CD4-positive, alpha-beta T cell treated with Interleukin-12 subunit alpha and Interleukin-12 subunit beta, for 1 hour (primary cell): ENCODE results near the gene FREM1.
"Not testable (repeated sequence)": the region's sequence is repeated elsewhere in the genome, so short reads cannot be mapped to it uniquely, and the experiment has no call there.

Source experiments
- DNase-seq: peaks from one replicate; pipeline ENCODE4 v3.0.0-alpha.2; 2020

FREM1 gene

GRCh38 chr9:14909961-14910805 is at the start of gene FREM1:
TSS of gene FREM1 (minus strand) at chr9:14910428. CDS start at chr9:14868977, 41,451 bp downstream.
- DNase-seq, result no peak

- no peak for DNase-seq
These were observed 48.8 kb upstream of the FREM1 start for GRCh38 chr9:14958989-14959388.

GRCh38 chr9:14957109-14957508 is 46.9 kb upstream of the FREM1 start:
- DNase-seq, result no peak

- DNase-seq, result no peak
These were observed 46.0 kb upstream of the FREM1 start for GRCh38 chr9:14956208-14956607.

- no peak for DNase-seq
These were observed 35.1 kb upstream of the FREM1 start for GRCh38 chr9:14945351-14945750.

- no peak for DNase-seq
These were observed 31.5 kb upstream of the FREM1 start for GRCh38 chr9:14941501-14942405.

- no peak for DNase-seq
These were observed 29.1 kb upstream of the FREM1 start for GRCh38 chr9:14939378-14939777.

- DNase-seq, result no peak
These were observed 27.0 kb upstream of the FREM1 start for GRCh38 chr9:14937216-14937615.

- DNase-seq, result no peak
These were observed 26.3 kb upstream of the FREM1 start for GRCh38 chr9:14936491-14936890.

- DNase-seq, result no peak
These were observed 25.7 kb upstream of the FREM1 start for GRCh38 chr9:14935964-14936363.

- DNase-seq, result no peak
These were observed 25.0 kb upstream of the FREM1 start for GRCh38 chr9:14935106-14935751.

GRCh38 chr9:14932641-14933040 is 22.4 kb upstream of the FREM1 start:
- DNase-seq, result no peak

GRCh38 chr9:14932231-14932630 is 22.0 kb upstream of the FREM1 start:
- no peak for DNase-seq

GRCh38 chr9:14926941-14927624 is 16.9 kb upstream of the FREM1 start:
- no peak for DNase-seq

- no peak for DNase-seq
These were observed 14.3 kb upstream of the FREM1 start for GRCh38 chr9:14924230-14925219.

GRCh38 chr9:14923701-14924100 is 13.5 kb upstream of the FREM1 start:
- no peak for DNase-seq

GRCh38 chr9:14920805-14921204 is 10.6 kb upstream of the FREM1 start:
- DNase-seq, result not testable (repeated sequence)

GRCh38 chr9:14913366-14913765 is 3.1 kb upstream of the FREM1 start:
- DNase-seq, result no peak

GRCh38 chr9:14912859-14913258 is 2.6 kb upstream of the FREM1 start:
- no peak for DNase-seq

- DNase-seq, result no peak
These were observed 818 bp upstream of the FREM1 start for GRCh38 chr9:14911046-14911445.

- DNase-seq, result no peak
These were observed 647 bp downstream of the FREM1 start for GRCh38 chr9:14909601-14909960.

- no peak for DNase-seq
These were observed 1.0 kb downstream of the FREM1 start for GRCh38 chr9:14909181-14909580.
